Stimulated activated CD4-positive, alpha-beta T cell treated with anti-CD3 and anti-CD28 coated beads, Interleukin-1b, Interleukin-23, amount 100 ng/mL, for 48 hours (primary cell): ENCODE data around the gene DOCK6.
"Not testable (repeated sequence)": the region's sequence is repeated elsewhere in the genome, so short reads cannot be mapped to it uniquely, and the experiment has no call there.

Source experiments
- DNase-seq: peaks from one replicate; pipeline ENCODE4 v3.0.0-alpha.2; 2020

The DOCK6 gene

DNA sequence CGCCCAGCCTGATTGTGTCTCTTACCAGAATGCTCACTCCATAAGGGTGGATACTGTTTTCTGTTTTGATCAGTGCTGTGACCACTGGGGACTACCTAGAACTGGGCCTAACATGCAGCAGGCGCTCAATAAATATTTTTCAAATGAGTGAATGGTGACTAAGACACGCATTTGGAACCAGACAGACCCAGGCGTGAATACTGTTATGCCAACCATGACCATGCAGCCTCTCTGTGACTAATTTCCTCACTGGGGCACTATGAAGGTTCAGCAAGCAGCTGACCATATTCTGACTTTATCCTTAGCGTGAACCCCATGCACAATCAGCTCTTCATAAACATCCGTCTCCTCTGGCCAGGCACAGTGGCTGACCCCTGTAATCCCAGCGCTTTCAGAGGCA is 93.8 kb downstream of the DOCK6 start:
- no peak for DNase-seq

GRCh38 chr19:11166281-11167142 is 95.8 kb downstream of the DOCK6 start:
- no peak for DNase-seq

DNA sequence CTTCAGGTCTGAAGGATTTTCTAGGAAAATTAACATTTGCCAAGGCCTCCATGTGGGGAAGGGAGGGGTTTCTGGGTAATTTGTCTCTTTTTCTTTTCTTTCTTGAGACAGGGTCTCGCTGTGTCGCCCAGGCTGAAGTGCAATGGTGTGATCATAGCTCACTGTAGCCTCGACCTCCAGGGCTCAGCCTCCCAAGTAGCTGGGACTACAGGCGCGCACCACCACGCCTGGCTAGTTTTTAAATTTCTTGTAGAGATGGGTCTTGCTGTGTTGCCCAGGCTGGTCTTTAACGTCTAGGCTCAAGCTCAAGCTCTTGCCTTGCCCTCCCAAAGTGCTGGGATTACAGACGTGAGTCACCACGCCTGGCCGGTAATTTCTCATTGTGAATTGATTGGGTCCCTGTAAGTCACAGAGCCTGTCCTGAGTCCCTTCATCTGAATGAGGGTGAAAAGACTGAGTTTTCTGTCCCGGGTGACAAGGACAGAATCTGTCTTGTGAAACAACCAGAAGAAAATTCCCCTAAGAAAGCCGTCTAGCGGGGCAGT is 96.8 kb downstream of the DOCK6 start:
- DNase-seq = no peak

DNA sequence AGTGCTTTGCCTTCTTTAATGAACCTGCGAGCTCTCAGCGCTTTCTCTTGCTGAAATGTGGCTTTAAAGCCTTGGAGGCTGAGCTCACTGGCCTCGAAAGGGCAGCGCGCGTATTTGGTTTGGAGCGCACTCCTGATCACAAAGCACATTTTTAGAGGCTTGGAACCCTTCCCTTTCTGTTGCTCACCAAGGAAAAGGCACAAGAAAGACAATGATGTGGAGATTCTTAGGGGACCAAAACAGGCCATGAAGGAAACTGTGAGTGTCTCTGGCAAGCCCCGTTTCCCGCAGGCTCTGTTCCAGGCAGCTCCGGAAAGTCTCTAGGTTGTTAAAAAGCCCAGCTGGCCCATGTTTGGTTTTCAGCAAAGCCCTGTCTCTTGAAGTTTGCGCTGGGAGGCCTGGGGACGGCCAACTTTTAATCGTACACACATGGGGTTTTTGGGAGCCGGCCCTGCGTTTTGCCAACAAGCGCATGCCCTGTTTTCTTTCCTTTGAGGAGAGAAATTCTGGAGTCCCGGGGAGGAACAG is 97.4 kb downstream of the DOCK6 start:
- DNase-seq = no peak

DNA sequence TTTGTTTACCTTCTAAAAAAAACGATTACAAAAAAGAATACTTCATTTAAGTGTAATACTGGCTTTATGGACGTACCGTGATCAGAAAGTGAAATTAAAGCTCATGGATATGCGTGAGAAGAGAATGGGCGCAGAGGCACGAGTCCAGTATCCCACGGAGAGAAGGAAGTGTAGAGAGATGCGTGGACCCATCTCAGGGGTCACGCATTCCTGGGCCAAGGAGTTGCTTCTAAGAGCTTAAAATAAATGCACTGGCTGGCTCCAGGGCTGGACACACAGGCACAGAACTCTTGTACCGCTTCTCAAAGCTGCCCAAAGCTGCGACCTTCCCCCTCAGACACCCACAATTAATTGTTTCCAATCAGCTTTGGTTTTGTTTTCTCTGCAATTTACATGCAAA is 98.0 kb downstream of the DOCK6 start:
- DNase-seq = no peak

DNA sequence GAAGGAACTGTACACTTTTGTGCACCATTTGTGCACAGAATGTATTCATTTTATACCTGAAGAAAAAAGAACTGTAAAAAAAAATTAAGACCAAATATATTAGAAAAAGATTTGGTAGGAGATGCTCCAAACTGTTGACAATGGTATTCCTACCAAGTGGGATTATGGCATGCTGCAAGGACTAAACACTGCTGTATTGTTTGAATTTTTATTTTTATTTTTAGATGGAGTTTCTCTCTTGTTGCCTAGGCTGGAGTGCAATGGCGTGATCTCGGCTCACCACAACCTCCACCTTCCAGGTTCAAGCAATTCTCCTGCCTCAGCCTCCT is 101.9 kb downstream of the DOCK6 start:
- not testable (repeated sequence) for DNase-seq

DNA sequence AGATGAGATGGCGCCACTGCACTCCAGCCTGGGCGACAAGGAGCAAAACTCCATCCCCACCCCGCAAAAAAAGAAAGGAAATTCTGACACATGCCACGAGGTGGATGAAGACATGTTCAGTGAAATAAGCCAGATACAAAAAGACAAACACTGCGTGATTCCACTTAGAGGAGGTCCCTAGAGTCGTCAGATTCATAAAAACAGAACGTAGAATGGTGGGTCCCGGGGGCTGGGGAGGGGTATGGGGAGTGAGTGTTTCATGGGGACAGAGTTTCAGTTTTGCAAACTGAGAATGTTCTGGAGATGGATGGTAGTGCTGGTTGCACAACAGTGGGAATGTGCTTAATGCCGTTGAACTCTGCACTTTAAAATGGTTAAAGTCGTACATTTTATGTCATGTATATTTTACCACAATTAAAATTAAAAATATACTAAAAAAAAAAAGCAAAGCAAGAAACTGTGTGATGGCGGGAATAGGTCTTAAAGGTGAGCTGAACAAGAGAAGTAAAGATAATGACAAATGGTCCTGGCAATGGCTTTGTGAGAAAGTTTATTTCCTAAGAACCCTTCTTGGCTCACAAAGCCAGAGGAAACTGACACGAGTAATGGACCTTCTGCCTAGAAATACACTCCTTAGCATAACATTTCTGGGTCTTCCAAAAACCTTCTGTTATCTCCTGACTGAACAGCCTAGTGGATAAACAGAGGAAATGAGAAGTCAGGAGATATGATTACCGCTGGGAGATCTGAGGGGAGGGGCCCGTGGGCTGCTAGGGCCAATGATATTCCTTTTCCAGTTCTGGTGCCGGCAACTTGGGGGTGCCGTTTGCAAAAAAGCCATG is 102.5 kb downstream of the DOCK6 start:
- no peak for DNase-seq

DNA sequence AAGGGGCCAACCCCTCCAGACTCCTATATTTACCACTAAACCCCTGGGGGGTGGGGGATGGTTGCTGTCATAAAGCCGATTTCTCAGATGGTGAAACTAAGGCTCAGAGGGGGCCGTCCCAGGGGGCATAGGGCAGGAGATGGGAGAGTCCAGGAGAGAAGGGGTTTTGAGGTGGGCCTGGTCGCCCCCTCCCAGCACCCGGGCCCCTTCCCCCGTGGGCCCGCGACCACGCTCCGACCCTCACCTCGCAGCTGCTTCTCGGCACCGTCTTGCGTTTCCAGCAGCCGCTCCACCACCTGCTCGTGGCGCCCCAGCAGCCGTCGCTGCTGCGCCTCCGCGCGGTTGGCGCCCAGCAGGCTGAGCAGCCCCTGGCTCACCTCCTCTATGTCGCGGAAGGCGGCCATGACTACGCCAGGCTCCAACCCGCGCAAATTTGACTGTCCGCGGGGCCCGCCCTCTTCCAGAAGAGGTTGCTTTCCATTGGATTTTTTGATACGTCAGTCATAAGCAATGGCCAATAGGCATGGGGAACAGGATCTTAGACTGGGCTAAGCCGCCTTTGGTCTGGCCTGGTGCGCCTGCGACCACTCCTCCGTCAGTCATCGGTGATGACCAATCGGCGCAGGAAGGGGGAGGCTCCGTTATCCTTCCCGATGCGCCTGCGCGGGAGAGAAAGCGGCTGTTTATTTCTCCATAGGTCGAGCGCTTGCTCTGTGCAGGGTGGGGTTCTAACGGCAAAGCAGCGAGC is 106.8 kb downstream of the DOCK6 start, which contains the start of gene SPC24:
TSS of gene SPC24 (minus strand) at position 410 of the 748 bp plus-strand sequence. CDS start at position 404, 6 bp downstream.
- DNase-seq = peak; percentile 97

- no peak for DNase-seq
These were observed 107.7 kb downstream of the DOCK6 start for GRCh38 chr19:11154683-11155047.

DNA sequence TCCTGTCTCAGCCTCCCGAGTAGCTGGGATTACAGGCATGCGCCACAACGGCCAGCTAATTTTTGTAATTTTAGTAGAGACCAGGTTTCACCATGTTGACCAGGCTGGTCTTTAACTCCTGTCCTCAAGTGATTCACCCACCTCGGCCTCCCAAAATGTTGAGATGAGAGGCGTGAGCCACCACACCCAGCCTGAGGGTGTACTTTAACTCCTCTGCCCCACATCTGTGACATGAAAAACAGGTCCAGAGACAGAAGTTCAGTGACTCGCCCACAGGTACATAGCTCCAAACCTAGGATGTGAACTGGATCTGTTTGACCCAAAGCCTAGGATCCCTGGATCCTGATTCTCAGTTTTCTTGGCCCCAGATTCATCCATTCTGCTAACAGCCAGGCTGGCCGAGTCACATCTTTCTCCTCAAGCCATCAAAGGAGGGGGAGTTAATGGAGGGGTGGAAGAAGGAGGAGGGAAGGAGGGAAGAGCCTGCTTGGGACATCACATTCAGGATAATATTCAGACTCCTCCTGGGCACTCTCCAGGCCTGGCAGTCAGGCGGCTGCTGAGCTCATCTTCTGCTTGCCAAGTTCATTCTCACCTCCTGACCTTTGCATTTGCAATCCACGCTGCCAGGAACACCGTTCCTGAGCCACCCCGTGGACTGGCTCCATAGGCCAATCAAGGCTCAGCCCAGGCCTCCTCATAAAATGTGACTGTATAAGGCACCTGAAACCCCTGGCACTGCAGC is 109.8 kb downstream of the DOCK6 start:
- no peak for DNase-seq

- DNase-seq = no peak
These were observed 111.1 kb downstream of the DOCK6 start for GRCh38 chr19:11151181-11151580.
